NOMO-1 treated with DMSO at 0.1 percent for 48 hours (cell line): ENCODE data around the gene ZFAND6.
A peak's percentile ranks its signal among the peaks of the same experiment; 100 is the strongest.

Source experiments
- DNase-seq: peaks from one replicate; lab custom pipeline; 2025; ENCODE audit not compliant: unreplicated experiment; lab: John Stamatoyannopoulos, UW

Gene ZFAND6

GRCh38 chr15:80049046-80049445 lies 10.4 kb upstream of the ZFAND6 start:
- no peak for DNase-seq

- DNase-seq, result no peak
These were observed 6.7 kb upstream of the ZFAND6 start for GRCh38 chr15:80052597-80053304.

- DNase-seq, result no peak
These were observed 3.5 kb upstream of the ZFAND6 start for GRCh38 chr15:80055933-80056332.

- DNase-seq, result no peak
These were observed 1.4 kb upstream of the ZFAND6 start for GRCh38 chr15:80058044-80058443.

GRCh38 chr15:80059786-80060355 lies 395 bp downstream of the ZFAND6 start:
- peak; percentile 67 for DNase-seq

- peak; percentile 60 for DNase-seq
These were observed 1.0 kb downstream of the ZFAND6 start for GRCh38 chr15:80060356-80061006.

- DNase-seq, result peak; percentile 21
These were observed 2.1 kb downstream of the ZFAND6 start for GRCh38 chr15:80061582-80061981.

GRCh38 chr15:80066912-80067311 lies 7.4 kb downstream of the ZFAND6 start:
- no peak for DNase-seq

GRCh38 chr15:80068578-80068977 lies 9.1 kb downstream of the ZFAND6 start:
- DNase-seq, result no peak

GRCh38 chr15:80070840-80071239 lies 11.4 kb downstream of the ZFAND6 start:
- peak; percentile 49 for DNase-seq

- DNase-seq, result no peak
These were observed 12.2 kb downstream of the ZFAND6 start for GRCh38 chr15:80071652-80072051.

- peak; percentile 96 for DNase-seq
These were observed 13.0 kb downstream of the ZFAND6 start for GRCh38 chr15:80072285-80072994.

- no peak for DNase-seq
These were observed 13.7 kb downstream of the ZFAND6 start for GRCh38 chr15:80073197-80073596.

GRCh38 chr15:80076321-80077318 lies 17.1 kb downstream of the ZFAND6 start:
- no peak for DNase-seq

GRCh38 chr15:80081390-80081789 lies 21.9 kb downstream of the ZFAND6 start:
- peak; percentile 91 for DNase-seq

GRCh38 chr15:80087104-80087503 lies 27.6 kb downstream of the ZFAND6 start:
- no peak for DNase-seq

- DNase-seq, result no peak
These were observed 30.6 kb downstream of the ZFAND6 start for GRCh38 chr15:80090041-80090440.

- no peak for DNase-seq
These were observed 31.5 kb downstream of the ZFAND6 start for GRCh38 chr15:80090879-80091503.

GRCh38 chr15:80093854-80094418 lies 34.5 kb downstream of the ZFAND6 start:
- no peak for DNase-seq

GRCh38 chr15:80095511-80095910 lies 36.0 kb downstream of the ZFAND6 start:
- no peak for DNase-seq
